RPMI8226 (cell line): Measurements from ENCODE around the gene PPHLN1.

Source experiments
- DNase-seq: peaks from one replicate; pipeline ENCODE4 v3.0.0-alpha.2; 2015

PPHLN1 gene

DNA sequence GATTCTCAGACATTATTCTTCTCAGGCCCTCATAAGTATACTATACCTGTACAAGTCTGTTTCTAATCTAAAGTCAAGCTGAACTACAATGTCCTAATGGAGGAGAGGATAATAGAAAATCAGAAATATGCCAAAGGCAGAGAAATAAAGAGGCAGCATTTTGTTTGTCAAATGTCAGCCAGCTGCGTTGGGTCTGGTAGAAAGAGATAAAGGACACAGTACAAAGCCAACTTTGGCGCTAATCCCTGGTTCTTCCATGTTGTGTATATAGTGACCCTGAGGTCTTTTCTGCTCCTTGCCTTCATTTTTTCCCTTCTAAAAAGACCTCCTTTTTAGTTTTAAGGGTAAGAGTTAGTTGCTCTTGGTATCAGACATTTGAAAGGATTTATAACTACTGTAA, 160.4 kb downstream of the PPHLN1 start:
- no peak for DNase-seq

DNA sequence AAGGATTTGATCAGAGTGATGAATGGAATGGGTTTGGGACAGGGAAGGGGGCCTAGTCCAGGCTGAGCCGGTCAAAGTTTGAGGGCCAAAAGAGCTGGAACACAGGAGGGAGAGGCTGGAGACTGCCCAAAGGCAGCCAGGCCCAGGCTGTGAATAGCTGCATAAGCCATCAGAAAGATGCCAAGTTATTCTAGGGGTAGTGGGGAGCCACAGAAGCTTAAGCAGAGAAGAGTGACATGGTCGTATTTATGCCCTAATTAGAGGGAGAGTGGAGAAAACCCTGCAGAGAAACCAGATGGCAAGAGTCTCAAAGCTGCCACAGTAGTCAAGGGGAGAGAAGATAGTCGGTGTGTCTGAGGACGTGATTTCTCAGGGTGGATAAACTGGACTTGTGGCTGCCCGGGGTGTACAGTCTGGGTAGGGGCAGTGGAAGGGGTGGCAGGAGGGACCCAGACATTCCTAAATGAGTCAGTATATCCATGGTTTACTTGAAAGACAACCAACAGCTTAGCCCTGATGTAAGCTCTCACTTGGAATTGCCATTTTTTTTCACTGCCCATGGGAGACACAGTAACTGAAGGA, 164.4 kb downstream of the PPHLN1 start:
- DNase-seq: no peak
